SK-N-SH treated with all-trans-retinoic acid at 6 μM for 48 hours (cell line): ENCODE data around the gene RNASEH2C.
"Not testable (repeated sequence)": the region's sequence is repeated elsewhere in the genome, so short reads cannot be mapped to it uniquely, and the experiment has no call there.

ENCODE experiments used
- ATAC-seq: fragments of 200-7000 bp; cut with Tn5 transposase; 3 replicates; pipeline ENCODE4 v1.9.1; 2020; ENCODE audit warnings: mild to moderate bottlenecking, moderate library complexity
- ARNTL ChIP-seq: fragments of 450-650 bp; formaldehyde crosslinking; IDR thresholded peaks from 2 replicates; pipeline ENCODE4 v1.5.0; 2020; ENCODE audit warnings: low read depth, mild to moderate bottlenecking, moderate library complexity, borderline replicate concordance
- BACH2 ChIP-seq: fragments of 250-450 bp; sonication (Bioruptor Pico); IDR thresholded peaks from 2 replicates; pipeline ENCODE4 v1.9.0; 2021; ENCODE audit warnings: mild to moderate bottlenecking, borderline replicate concordance
- CSDC2 ChIP-seq: fragments of 250-450 bp; sonication (Bioruptor Pico); IDR thresholded peaks from 2 replicates; pipeline ENCODE4 v1.5.0; 2020; ENCODE audit warnings: mild to moderate bottlenecking, moderate library complexity
- ESRRG ChIP-seq: fragments of 250-450 bp; sonication (Bioruptor Pico); IDR thresholded peaks from 2 replicates; pipeline ENCODE4 v1.6.1; 2021; ENCODE audit warnings: mild to moderate bottlenecking
- GLIS3 ChIP-seq: fragments of 250-450 bp; sonication (Bioruptor Pico); IDR thresholded peaks from 2 replicates; pipeline ENCODE4 v1.5.0; 2020; ENCODE audit warnings: mild to moderate bottlenecking, moderate library complexity
- ISL1 ChIP-seq: fragments of 250-450 bp; sonication (Bioruptor Pico); IDR thresholded peaks from 2 replicates; pipeline ENCODE4 v2.1.2; 2022; ENCODE audit warnings: mild to moderate bottlenecking, moderate library complexity
- PPARA ChIP-seq: fragments of 250-450 bp; sonication (Bioruptor Pico); IDR thresholded peaks from 2 replicates; pipeline ENCODE4 v1.5.0; 2020; ENCODE audit warnings: mild to moderate bottlenecking, borderline replicate concordance
- RARB ChIP-seq: fragments of 250-450 bp; sonication (Bioruptor Pico); IDR thresholded peaks from 2 replicates; pipeline ENCODE4 v1.8.0; 2021; ENCODE audit warnings: mild to moderate bottlenecking, moderate library complexity
- SNAI2 ChIP-seq: fragments of 250-450 bp; sonication (Bioruptor Pico); IDR thresholded peaks from 2 replicates; pipeline ENCODE4 v1.5.0; 2020; ENCODE audit warnings: mild to moderate bottlenecking, moderate library complexity
- TCF4 ChIP-seq: fragments of 250-450 bp; sonication (Bioruptor Pico); IDR thresholded peaks from 2 replicates; pipeline ENCODE4 v1.8.0; 2021; ENCODE audit warnings: mild to moderate bottlenecking, moderate library complexity, borderline replicate concordance
- TOX ChIP-seq: fragments of 250-450 bp; sonication (Bioruptor Pico); IDR thresholded peaks from 2 replicates; pipeline ENCODE4 v1.8.0; 2021; ENCODE audit warnings: mild to moderate bottlenecking, moderate library complexity, borderline replicate concordance
- ZC3H10 ChIP-seq: fragments of 250-450 bp; sonication (Bioruptor Pico); IDR thresholded peaks from 2 replicates; pipeline ENCODE4 v1.5.1; 2021; ENCODE audit warnings: mild to moderate bottlenecking, moderate library complexity
- ZFP3 ChIP-seq: fragments of 250-450 bp; sonication (Bioruptor Pico); IDR thresholded peaks from 2 replicates; pipeline ENCODE4 v1.5.0; 2020; ENCODE audit warnings: mild to moderate bottlenecking, moderate library complexity
- ZFP30 ChIP-seq: fragments of 450-650 bp; formaldehyde crosslinking; IDR thresholded peaks from 2 replicates; pipeline ENCODE4 v1.5.0; 2022; ENCODE audit warnings: mild to moderate bottlenecking, moderate library complexity
- ZNF565 ChIP-seq: fragments of 450-650 bp; formaldehyde crosslinking; conservative IDR thresholded peaks from 2 replicates; pipeline ENCODE4 v1.5.0; 2020; ENCODE audit warnings: low read depth, mild to moderate bottlenecking, moderate library complexity
- ZNF70 ChIP-seq: fragments of 450-650 bp; formaldehyde crosslinking; IDR thresholded peaks from 2 replicates; pipeline ENCODE4 v1.5.0; 2020; ENCODE audit warnings: mild to moderate bottlenecking, moderate library complexity
- ZNF8 ChIP-seq: fragments of 450-650 bp; formaldehyde crosslinking; IDR thresholded peaks from 2 replicates; pipeline ENCODE4 v1.5.0; 2020; ENCODE audit warnings: mild to moderate bottlenecking, moderate library complexity
- TF ChIP-seq, protein P1 (sequence below): fragments of 250-450 bp; sonication (Bioruptor Pico); IDR thresholded peaks from 2 replicates; pipeline ENCODE4 v1.5.1; 2021; ENCODE audit warnings: mild to moderate bottlenecking, moderate library complexity
- TF ChIP-seq, protein P2 (sequence below): fragments of 250-450 bp; sonication (Bioruptor Pico); IDR thresholded peaks from 2 replicates; pipeline ENCODE4 v1.8.0; 2021; ENCODE audit warnings: low read depth, mild to moderate bottlenecking, moderate library complexity, borderline replicate concordance
- TF ChIP-seq, protein P3 (sequence below): fragments of 250-450 bp; sonication (Bioruptor Pico); IDR thresholded peaks from 2 replicates; pipeline ENCODE4 v1.8.0; 2020; ENCODE audit warnings: mild to moderate bottlenecking, moderate library complexity, borderline replicate concordance
- TF ChIP-seq, protein P4 (sequence below): fragments of 250-450 bp; sonication (Bioruptor Pico); IDR thresholded peaks from 2 replicates; pipeline ENCODE4 v1.5.0; 2020; ENCODE audit warnings: mild to moderate bottlenecking, moderate library complexity
- TF ChIP-seq, protein P5 (sequence below): fragments of 250-450 bp; sonication (Bioruptor Pico); IDR thresholded peaks from 2 replicates; pipeline ENCODE4 v1.5.1; 2020; ENCODE audit warnings: low read depth, mild to moderate bottlenecking, moderate library complexity

The RNASEH2C gene

DNA sequence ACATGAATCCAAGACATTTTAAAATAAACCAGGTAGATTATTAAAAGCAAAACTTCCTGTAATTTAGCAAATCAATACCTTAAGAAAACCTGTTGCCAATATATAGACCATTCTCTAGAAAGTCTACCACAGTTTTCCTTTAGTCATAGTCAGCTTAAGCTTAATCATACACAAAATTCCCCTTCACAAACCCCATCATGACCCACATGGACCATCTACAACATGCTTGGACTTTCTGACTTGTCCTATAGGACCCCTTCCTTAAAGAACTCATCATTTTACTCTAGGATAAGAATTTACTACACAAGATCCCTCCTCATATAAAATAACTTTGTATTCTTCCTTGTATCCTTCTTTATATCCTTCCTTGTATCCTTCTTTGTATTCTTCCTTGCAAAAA is 16.2 kb upstream of the RNASEH2C start (continued):
- TF ChIP-seq, protein P1, sequence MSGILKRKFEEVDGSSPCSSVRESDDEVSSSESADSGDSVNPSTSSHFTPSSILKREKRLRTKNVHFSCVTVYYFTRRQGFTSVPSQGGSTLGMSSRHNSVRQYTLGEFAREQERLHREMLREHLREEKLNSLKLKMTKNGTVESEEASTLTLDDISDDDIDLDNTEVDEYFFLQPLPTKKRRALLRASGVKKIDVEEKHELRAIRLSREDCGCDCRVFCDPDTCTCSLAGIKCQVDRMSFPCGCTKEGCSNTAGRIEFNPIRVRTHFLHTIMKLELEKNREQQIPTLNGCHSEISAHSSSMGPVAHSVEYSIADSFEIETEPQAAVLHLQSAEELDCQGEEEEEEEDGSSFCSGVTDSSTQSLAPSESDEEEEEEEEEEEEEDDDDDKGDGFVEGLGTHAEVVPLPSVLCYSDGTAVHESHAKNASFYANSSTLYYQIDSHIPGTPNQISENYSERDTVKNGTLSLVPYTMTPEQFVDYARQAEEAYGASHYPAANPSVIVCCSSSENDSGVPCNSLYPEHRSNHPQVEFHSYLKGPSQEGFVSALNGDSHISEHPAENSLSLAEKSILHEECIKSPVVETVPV = no peak
- no peak for TF ChIP-seq ESRRG
- TF ChIP-seq ARNTL (CRISPR knock-in tag) = no peak
- TF ChIP-seq ZNF8 (CRISPR knock-in tag) = no peak

DNA sequence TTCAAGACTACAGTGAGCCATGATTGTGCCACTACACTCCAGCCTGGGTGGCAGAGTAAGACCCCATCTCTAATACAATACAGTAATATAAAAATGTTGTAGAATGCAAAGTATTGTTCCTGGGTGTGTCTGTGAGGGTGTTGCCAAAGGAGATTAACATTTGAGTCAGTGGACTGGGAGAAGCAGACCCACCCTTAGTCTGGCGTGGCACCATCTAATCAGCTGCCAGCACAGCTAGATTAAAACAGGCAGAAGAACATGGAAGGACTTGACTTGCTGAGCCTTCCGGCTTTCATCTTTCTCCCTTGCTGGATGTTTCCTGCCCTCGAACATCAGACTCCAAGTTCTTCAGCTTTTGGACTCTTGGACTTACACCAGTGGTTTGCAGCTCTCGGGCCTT is 14.5 kb upstream of the RNASEH2C start:
- not testable (repeated sequence) for ATAC-seq

DNA sequence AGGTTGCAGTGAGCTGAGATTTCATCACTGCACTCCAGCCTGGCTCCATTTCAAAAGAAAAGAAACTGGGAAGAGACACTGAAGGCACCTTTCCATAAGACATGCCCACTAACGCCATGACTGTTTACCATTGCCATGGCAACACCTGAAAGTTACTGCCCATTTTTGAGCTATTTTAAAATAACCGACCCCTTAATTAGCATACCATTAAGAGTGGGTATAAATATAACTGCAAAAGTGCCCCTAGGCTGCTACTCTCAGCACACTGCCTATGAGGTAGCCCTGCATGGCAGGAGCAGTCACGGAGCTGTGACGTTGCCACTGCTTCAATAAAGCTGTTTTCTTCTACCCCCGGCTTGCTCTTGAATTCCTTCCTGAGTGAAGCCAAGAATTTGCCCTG is 9.9 kb upstream of the RNASEH2C start:
- TF ChIP-seq ZFP30 (CRISPR knock-in tag) = no peak
- TF ChIP-seq PPARA (CRISPR knock-in tag) = no peak
- TF ChIP-seq ZFP3 = no peak
- no peak for TF ChIP-seq ZNF565 (CRISPR knock-in tag)
- TF ChIP-seq, protein P1 = no peak
- no peak for TF ChIP-seq ZNF8 (CRISPR knock-in tag)
- TF ChIP-seq, protein P2, sequence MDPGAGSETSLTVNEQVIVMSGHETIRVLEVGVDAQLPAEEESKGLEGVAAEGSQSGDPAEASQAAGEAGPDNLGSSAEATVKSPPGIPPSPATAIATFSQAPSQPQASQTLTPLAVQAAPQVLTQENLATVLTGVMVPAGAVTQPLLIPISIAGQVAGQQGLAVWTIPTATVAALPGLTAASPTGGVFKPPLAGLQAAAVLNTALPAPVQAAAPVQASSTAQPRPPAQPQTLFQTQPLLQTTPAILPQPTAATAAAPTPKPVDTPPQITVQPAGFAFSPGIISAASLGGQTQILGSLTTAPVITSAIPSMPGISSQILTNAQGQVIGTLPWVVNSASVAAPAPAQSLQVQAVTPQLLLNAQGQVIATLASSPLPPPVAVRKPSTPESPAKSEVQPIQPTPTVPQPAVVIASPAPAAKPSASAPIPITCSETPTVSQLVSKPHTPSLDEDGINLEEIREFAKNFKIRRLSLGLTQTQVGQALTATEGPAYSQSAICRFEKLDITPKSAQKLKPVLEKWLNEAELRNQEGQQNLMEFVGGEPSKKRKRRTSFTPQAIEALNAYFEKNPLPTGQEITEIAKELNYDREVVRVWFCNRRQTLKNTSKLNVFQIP (CRISPR knock-in tag) = no peak
- TF ChIP-seq ZNF70 (CRISPR knock-in tag) = no peak
- TF ChIP-seq, protein P3, sequence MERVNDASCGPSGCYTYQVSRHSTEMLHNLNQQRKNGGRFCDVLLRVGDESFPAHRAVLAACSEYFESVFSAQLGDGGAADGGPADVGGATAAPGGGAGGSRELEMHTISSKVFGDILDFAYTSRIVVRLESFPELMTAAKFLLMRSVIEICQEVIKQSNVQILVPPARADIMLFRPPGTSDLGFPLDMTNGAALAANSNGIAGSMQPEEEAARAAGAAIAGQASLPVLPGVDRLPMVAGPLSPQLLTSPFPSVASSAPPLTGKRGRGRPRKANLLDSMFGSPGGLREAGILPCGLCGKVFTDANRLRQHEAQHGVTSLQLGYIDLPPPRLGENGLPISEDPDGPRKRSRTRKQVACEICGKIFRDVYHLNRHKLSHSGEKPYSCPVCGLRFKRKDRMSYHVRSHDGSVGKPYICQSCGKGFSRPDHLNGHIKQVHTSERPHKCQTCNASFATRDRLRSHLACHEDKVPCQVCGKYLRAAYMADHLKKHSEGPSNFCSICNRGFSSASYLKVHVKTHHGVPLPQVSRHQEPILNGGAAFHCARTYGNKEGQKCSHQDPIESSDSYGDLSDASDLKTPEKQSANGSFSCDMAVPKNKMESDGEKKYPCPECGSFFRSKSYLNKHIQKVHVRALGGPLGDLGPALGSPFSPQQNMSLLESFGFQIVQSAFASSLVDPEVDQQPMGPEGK = no peak
- TF ChIP-seq CSDC2 (CRISPR knock-in tag) = no peak
- TF ChIP-seq, all 23 proteins: peak for 0
- ATAC-seq = no peak

DNA sequence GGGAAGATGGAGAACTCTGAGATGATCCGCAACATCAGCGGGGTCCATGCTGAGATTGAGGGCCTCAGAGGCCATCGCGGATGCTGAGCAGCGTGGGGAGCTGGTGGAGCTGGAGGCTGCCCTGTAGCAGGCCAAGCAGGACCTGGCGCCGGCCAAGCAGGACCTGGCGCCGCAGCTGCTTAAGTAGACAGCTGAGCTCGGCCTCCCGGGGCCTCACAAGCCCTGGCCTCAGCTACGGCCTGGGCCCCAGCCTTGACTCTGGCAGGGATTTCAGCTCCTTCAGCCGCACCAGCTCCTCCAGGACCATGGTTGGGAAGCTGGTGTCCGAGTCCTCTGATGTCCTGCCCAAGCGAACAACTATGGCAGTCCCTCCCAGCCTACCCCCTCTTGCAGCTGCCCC is 7.3 kb upstream of the RNASEH2C start:
- no peak for ATAC-seq
- TF ChIP-seq RARB (CRISPR knock-in tag) (no peak), ZFP3 (no peak), ESRRG (no peak), BACH2 (CRISPR knock-in tag) (no peak), TCF4 (CRISPR knock-in tag) (no peak), ZC3H10 (CRISPR knock-in tag) (no peak), SNAI2 (CRISPR knock-in tag) (no peak), TOX (CRISPR knock-in tag) (no peak), ISL1 (CRISPR knock-in tag) (no peak), ZNF70 (CRISPR knock-in tag) (no peak), CSDC2 (CRISPR knock-in tag) (no peak), PPARA (CRISPR knock-in tag) (no peak), ARNTL (CRISPR knock-in tag) (no peak), ZFP30 (CRISPR knock-in tag) (no peak), GLIS3 (no peak)
- TF ChIP-seq, protein P4, sequence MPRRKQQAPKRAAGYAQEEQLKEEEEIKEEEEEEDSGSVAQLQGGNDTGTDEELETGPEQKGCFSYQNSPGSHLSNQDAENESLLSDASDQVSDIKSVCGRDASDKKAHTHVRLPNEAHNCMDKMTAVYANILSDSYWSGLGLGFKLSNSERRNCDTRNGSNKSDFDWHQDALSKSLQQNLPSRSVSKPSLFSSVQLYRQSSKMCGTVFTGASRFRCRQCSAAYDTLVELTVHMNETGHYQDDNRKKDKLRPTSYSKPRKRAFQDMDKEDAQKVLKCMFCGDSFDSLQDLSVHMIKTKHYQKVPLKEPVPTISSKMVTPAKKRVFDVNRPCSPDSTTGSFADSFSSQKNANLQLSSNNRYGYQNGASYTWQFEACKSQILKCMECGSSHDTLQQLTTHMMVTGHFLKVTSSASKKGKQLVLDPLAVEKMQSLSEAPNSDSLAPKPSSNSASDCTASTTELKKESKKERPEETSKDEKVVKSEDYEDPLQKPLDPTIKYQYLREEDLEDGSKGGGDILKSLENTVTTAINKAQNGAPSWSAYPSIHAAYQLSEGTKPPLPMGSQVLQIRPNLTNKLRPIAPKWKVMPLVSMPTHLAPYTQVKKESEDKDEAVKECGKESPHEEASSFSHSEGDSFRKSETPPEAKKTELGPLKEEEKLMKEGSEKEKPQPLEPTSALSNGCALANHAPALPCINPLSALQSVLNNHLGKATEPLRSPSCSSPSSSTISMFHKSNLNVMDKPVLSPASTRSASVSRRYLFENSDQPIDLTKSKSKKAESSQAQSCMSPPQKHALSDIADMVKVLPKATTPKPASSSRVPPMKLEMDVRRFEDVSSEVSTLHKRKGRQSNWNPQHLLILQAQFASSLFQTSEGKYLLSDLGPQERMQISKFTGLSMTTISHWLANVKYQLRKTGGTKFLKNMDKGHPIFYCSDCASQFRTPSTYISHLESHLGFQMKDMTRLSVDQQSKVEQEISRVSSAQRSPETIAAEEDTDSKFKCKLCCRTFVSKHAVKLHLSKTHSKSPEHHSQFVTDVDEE (CRISPR knock-in tag) = no peak
- TF ChIP-seq, protein P1 = no peak
- TF ChIP-seq, protein P5, sequence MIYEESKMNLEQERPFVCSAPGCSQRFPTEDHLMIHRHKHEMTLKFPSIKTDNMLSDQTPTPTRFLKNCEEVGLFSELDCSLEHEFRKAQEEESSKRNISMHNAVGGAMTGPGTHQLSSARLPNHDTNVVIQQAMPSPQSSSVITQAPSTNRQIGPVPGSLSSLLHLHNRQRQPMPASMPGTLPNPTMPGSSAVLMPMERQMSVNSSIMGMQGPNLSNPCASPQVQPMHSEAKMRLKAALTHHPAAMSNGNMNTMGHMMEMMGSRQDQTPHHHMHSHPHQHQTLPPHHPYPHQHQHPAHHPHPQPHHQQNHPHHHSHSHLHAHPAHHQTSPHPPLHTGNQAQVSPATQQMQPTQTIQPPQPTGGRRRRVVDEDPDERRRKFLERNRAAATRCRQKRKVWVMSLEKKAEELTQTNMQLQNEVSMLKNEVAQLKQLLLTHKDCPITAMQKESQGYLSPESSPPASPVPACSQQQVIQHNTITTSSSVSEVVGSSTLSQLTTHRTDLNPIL (CRISPR knock-in tag) = no peak
